Stimulated activated CD8-positive, alpha-beta memory T cell treated with anti-CD3 and anti-CD28 coated beads, Interleukin-7, amount 100 ng/mL, for 1 hour (primary cell): Measurements from ENCODE around the gene SLC25A23.
A peak's percentile ranks its signal among the peaks of the same experiment; 100 is the strongest.

Experiments
- DNase-seq, 2 donors: peaks; one replicate each; pipeline ENCODE4 v3.0.0-alpha.2; 2020; ENCODE audit warnings: low read depth in 2 of 2

The SLC25A23 gene

DNA sequence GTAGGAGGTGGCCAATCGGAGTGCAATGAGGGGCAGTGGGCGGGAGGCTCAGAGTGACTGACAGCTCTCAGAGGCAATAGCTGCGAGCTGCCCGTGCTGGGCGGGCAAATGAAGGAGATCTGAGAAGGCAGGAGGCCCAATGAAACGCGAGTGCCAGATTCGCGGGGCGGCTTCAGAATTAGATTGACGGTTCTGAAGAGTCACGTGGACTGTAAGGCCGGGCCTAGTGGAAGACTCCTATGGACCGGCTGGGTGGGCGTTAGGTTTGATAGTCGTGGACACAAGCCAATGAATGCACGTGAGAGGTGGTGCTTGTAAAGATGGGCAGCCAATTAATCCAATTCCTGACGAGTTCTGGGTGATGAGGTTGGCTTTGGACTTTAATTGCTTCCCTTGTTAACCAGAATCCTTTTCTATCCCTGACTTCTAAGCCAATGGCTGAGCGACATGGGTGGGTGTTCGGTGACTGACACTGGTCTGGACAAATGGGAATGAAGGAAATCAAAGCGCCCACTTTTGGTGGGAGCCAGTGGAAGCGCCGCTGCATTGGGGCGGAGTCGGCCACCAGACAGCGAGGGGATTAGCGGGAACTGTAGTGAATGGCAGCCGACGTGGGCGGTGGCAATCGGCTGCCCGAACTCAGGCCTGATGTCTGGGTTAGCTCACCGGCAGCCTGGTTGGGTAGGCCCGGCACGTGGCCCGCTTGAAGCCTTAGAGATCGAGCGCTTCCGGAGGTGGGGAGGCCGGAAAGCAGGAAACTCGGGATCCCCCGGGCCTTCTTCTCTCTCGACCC, 34.5 kb downstream of the SLC25A23 start:
- peak; percentile 94 to 96 for DNase-seq

DNA sequence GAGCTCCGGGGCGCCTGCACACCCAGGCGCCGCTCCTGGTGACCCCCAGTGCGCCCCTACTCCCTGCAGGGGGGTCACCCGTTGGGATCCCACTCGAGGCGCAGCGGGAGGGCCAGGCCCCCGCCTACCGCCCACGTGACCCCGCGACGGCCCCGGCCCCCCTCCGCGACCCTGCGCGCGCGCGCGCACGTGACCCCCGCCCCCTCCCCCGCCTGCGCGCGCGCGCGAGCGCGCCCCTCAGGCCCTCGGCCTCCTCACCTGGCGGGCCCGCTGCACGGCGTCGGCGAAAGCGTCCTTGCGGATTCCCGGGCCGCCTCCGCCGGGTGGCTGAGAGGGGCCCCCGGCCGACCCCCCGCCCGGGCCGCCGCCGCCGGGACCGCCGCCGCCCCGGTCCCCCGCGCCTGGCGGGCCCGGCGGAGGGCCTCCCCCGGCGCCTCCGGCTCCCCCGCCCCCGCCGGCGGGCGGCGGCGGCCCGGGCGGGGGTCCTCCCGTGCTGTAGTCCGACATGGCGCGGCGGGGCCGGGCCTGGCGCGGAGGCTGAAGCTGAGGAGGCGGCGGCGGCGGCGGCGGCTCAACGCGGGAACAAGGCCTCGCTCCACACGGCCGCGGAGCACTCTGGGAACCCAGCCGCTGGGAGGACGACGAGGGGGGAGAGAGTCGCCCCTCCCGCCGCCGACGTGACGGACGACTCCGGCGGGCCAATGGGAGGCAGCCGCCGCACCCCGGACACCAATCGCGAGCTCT, 35.2 kb downstream of the SLC25A23 start, which contains the start of gene KHSRP:
TSS of gene KHSRP (minus strand) at position 617 of the 744 bp plus-strand sequence. CDS start at position 507, 110 bp downstream.
- no peak for DNase-seq

DNA sequence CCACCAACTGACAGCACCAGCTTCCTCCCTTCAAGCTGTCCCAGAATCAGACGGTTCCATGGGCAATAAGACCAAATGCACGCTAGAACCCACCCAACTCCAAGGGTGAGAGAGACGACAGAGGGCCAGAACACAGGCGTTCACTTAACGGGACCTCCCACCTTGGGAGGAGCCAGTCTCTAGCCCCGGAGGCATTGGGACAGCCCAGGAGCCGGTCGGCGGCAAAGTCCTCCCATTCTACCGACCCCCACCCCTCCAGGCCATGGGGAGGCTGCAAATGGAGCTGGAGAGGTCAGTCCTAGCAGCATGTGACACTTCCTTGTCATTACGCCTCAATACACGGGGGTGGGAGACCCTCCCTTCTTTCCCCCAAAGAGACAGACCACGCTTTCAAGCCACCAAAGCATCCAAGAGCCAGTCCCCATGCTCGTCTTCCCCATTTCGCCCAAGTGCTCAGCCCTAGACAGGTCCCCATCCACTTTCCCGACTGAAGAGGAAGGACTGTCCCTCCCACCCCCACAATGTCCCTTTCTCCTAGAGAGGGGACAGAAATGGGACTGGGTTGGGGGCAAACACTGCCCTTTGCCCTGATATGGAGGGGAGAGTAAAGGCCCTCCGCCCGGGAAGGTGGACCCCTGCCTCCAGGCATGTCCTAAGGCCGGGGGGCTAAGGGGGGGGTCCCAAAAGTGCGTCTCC, 35.9 kb downstream of the SLC25A23 start:
- DNase-seq, result no peak

DNA sequence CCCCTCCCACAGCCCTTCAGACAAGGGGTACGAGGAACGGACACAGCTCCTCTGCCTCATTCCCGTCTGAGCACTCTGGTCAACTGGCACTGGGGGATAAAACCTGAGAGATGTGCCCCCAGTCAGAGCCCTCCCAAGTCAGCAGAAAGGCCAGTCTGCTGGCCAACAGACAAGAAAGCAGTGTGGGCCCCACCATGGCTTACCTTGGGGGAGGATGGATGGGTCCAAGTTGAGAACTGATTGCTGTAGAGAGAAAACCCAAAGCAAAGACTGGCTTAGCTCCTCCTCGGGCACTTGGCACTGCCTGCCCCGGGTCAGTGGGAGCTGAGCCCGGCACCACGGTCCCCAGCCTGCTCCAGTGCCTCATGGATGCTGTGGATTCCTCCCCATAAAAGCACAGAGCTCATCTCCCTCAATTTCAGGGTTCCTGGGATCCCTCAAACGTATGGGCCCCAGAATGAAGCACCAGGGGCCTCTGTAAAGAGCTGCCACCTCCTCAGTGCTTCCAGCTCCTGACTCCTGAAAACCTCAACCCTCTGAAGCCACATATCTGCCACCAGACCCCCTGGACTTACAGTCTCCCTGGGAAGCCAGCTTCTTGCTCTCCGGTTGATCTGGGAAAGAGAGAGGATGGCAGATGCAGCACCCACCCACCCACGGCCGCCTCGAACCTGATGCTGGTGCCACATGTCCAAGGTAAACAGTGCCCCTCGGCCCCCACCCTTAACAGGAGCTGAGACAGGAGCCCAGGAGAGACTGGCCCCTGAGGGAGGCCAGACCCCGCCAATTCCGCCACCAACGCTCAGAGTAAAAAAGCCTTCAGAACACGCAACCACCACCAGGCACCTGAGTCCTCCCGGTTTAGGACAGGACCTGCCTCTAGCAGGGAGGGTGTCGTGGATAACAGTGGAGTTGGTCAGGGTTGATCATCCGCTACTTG, 38.2 kb downstream of the SLC25A23 start:
- DNase-seq, result no peak

DNA sequence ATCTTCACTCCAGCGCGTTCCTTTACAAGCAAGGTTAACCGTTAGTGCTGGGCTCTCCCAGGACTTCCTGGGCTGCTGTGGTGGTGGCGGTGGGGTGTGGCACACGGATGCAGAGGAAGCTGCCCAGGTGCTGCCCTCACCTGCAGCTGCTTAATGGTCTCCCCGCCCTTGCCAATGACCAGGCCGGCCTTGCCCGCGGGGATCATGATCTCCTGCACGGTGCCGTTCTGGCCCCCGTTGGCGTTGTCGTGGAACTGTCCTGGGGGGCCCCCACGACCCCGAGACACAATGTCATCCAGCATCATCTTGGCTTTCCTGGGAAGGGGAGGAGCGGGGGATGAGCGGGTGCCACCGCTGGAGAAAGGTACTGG, 41.0 kb downstream of the SLC25A23 start:
- no peak for DNase-seq

DNA sequence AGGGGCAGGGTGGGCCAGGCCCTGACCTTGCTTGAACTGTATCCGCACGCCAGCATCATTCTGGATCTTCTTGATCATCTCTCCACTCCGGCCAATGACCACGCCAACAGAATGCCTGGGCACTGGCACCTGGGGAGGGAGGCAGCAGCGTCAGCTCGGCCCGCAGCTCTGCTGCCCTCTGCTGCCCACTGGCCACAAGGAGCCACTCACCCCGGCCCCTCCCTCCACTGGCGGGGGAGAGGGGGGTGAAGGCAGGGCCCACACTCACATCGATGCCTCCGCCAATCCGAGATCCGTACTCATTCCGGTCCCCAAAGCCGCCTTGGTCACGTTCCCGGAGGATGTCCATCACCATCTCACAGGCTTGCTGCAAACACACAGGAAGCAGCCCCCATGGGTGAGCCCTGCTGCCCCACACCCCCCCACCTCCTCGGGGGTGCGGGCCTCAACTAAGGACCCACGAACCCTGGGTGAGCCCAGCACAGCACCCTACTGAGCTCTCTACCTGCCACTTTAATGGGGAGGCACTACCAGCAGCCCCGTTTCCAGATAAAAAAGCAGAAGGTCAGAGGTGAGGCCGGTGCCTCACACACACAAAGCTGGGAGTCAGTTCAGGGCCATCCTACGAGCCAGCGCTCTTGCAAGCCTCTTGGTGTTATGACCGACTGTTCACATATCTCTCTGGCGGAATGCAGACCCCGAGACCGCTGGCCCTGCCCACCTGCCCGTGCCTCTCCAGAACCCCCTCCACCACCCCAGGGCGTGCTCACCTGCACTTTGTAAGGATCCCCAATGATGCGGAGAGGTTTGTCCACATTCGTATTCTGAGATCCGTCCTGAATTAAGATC, 41.7 kb downstream of the SLC25A23 start:
- no peak for DNase-seq

DNA sequence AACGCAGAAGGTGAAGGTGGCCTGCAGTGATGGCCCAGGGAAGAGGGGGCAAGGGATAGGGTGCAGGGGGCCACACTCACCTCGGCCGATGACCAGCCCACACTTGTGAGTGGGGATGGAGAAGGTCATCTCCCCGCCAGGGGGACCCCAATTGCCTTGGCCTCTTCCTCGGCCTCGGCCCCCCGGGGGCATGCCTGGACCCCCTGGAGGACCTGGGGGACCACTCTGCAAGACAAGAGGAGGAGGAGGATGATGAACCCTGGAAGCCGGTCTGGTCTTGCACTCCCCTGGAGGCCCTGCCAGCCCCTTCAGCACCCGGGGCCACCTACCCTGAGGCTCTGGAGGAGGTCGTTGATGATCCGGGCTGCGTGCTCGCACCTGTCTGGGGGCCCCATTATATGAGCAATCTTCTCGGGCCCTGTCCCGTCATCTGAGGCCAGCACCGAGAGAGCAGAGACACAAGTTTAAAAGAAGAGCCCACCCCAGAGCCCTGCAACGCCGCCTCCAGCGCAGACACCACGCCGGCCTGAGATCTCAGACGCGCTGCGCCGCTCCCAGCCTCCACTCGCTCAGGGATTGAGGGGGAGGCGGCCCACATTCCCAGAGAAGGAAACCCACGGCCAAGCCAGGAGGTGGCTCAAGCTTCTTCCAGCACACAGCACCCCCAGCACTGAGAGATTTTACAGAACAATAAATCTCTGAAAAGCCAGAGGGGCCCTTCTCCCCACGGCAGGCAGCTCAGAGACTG, 42.8 kb downstream of the SLC25A23 start:
- no peak for DNase-seq

DNA sequence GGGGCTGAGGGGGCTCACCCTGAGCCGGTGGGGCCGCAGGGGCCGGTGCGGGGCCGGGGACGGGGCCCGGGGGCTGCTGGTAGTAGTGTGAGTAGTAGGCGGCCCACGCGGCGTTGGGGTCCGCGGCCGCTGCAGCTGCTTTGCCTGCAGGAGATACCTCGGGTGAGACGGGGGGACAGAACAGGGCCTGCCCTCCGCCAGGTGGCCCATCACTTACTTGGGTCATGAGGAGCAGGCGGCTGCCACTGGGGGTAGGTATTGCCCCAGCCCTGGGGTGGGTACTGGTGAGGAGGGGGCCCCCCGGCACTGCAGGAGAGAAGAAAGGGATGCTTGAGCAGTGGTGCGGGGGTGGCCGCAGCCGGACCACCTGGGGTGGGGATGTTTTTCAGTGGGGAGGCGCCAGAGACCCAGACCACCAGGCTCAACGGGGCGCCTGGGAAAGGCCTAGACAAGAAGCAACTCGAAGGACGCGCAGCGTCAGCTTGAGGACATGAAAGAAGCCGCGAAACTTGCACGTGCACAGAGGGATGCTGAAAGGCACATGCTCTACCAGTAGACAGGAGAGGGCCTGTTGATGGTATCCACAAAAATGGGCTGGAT, 43.9 kb downstream of the SLC25A23 start:
- DNase-seq, result no peak

DNA sequence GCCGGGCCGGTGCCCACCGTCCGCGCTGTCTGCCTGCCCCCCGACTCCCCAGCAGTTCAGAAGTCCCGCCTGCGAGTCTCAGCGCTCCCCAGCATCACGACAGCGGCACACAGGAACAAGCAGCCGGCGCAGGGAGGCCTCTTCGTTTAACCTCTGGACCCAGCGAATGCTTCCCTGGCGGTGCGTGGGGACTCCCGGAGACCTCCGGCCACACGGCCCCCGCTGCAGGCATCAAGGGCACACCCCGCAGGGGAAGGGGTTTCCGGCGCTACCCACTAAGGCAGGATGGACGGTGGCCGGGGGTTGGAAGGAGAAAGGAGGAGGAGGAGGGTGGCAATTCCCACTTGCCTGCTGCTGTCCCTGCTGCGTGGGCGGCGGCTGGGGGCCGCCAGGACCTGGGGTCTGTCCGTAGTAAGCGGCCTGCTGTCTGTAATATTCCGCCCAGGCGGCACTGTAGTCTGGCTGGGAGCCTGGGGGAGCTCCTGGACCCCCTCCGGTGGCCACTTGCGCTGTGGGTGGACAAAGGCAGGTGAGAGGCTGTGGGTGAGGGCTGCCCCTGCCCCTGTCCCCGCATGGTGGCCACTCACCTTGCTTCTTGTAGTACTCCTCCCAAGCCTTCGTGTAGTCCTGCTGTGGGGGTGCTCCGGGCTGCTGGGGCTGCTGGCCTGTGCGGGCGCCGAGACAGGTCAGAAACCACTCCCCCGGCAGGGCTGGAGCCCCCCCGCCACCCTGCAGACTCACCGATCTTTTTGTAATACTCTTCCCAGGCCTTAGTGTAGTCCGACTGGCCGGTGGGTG, 44.6 kb downstream of the SLC25A23 start:
- no peak for DNase-seq

DNA sequence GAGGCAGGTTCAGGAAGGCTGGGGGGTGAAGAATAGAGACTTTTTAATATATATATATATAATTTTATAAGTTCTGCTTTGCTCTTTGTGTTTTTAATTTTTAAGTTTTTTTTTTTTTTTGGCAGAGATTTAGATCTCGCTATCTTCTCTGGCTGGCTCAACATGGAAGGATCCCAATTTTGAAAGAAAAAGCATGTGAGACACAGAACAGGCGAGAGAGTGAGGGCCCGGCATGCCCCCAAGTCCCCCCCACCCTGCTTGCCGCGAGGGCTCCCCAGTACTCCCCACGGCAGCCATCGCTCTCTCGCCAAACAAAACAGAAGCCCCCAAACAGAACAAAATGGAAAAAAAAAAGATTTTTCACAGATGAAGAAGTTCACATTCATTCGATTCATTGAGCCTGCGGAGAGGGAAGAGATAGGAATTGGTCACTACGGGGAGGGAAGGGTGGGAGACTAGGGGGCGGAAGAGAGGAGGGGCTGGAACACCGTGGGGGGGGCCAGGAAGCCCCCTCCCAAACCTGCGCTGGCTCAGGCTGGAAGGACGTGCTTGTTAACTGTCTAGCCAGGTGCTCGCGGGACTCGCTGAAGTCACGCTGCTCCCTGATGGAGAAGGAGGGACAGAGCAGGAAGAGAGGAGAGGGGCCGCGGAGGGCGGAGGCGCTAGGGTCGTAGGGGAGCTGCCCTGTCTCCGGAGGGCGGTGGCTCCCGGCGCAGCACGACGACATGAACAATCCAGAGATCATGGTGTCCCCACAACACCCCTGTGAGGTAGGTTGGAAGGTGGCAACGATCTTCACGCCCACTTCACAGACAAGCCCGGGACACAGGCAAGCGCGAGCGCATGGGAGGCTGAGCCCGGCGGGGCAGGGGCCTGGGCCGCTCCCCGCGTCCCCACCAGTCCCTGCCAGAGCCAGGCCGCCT, 45.6 kb downstream of the SLC25A23 start:
- no peak for DNase-seq

DNA sequence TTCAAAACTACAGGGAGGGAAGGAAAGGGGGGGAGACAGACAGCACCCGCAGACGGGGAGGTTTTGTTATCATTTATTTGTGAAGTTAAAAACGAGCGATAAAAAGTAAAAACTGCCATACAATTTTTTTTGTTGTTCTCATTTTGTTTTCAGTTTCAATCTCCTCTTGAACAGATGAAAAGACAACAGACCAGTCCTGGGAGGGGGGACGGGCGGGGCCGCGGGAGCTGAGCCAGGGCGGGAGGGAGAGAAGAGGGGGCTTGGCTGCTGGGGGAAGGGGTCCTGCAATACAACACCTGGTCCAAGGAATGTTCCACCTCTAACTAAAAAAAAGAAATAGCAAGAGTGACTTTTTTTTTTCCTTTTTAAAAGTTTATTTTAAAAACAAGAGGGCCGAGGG, 46.3 kb downstream of the SLC25A23 start:
- no peak for DNase-seq

DNA sequence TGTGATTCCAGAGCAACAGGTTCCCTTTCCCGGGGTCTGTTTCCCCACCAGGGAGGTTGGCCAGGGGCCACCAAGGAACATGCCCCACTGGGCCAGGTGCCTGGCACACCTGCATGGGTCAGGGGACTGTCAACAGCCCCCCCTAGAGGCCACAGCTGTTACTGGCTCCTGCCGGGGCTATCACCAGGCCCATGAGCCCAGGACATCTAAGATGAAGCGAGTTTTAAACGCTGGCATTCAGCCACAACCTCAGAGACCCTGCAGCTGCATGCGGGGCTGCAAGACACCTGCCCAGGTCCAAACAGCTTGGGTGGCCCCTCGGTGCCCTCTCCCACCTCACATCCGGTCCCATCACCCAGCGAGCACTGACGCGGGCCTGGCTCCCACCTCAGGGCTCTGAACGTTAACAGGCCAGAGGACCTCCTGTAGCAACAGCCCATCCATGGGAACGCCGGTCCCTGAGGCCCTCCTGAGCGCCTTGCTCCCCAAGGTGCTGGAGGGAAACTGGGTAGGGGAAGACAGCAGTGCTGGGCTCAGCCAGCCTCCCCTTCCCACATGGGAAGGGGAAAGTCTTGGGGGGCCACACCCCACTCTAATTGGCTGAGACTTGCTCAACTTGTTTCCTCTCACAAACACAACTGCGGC, 47.0 kb downstream of the SLC25A23 start:
- peak in 1 of 2 donors; percentile 20 for DNase-seq

DNA sequence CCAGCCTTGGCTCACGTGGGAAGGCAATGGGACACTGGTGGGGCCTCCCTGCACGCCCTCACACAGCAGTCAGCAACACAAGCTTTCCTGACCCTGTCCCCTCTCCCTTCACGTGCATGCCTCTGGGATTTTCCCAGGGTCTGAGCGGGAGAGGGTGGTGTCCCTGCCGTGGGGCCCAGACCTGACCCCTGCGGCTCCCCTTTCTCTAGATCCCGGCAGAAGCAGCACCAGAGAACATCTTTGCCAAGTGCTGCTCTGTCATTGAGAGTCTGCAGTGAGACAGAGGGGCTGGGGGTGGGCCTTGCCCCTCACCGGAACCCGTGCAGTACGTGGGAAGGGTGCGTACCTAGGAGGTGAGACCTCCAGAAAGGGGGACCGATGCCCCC, 47.5 kb downstream of the SLC25A23 start:
- DNase-seq, result no peak

DNA sequence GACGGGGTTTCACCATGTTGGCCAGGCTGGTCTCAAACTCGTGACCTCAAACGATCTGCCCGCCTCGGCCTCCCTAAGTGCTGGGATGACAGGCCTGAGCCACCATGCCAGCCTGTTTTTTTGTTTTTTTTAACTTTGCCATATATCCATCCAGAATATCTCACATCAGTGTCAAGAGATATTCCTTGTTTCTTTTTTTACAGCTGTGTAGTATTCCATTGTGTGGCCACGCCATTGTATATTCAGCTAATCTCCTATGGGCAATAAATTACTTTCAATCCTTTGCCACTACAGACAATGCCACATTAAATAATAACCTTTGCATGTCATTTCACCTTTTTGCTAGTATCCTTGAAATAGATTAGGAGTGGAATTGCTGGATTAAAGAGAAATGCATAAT, 50.2 kb downstream of the SLC25A23 start:
- no peak for DNase-seq

DNA sequence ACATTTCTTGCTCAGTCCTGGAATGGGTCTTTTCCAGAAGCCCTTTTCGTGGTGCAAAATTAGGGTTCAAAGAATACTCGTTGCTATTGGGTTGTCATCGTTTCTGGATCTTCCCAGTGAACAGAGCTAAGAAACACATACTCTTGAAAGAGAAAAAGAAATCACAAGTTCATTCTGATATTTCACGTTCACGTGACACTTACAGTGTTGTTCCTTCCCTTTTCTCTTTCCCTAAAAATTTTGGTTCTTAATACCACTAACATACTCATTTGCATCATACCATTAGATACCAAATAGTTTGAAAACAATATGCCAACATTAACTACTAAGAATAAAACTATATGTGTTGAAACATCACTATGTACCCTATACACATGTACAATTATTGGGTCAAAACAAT, 53.2 kb downstream of the SLC25A23 start:
- no peak for DNase-seq

DNA sequence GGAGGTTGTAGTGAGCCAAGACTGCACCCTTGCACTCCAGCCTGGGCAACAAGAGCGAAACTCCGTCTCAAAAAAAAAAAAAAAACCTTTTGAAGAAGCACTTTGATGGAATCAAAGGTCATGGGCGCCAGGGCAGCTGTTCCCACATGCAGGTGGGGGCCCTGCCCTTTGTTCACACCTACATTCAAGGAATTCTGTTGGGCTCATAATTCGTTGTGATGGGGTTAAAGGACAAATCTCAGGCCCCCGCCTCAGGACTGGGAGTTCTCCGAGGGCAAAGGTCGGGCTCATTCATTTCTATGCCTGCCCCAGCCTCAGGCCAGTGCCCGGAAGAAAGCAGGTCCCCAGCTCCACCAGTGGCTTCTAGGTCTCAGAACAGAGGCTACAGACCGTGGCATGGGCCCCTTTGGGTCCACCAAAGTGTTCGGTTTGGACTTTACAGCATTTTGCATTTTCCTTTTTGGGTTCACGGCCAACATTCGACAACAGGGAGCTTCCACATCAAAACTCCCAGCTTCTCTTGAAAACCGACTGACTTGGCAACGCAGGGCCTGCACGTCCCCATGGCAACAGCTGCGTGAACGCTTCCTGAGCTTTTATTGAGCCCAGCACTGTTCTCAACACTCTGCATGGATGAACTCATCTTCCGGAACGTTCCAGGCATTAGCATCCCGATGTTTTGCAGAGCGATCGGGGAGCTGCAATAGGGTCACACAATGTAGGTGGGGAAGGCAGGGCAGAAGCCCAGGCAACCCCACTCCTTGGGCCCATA, 56.6 kb downstream of the SLC25A23 start:
- no peak for DNase-seq
